ENCODE results near the gene CEP72.
"Not testable (repeated sequence)": the region's sequence is repeated elsewhere in the genome, so short reads cannot be mapped to it uniquely, and the experiment has no call there.

CEP72 gene

DNA sequence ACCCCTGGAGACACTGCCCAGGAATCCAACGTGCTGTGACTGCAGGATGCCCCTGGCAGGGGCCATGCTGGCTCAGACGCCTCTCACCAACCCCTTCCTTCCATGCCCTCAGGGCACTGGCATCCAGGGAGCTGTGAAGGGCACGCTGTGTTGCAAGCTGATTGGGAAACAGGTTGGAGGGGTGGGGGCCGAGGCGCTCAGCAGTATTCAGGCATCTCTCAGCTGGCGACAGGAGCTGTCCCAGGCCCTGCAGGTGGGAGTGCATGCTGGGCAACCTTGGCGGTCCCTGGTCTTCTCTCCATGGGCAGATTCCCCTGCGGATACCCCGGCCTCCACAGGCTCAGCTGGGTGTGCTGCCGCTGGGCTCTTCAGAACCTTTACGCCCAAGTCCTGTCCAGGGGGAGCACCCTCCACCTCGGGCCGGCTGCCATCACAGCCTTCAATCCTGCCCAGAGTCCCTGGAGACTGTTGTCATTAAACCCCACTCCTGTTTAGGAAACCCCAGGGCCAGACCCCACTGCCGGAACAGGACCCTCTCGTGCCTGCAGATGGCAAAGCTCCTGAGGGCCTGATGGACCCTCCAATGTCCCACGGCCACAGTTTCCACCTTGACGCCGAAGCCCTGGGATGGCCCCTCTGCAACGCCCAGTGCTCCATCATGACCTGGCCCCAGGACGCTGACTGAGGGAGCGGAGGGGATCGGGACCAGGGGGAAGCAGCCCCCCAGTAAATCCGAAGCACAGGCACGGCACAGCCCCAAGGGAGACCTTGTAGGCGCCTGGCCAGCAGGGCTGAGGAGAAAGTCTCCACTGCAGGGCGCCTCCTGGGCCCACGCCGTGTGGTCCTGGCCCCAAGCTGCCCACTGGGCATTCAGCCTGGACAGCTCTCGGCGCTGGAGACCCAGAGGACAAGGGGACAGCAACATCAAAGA lies 71.7 kb downstream of the CEP72 start:
- H3K9me3 ChIP-seq (replicated peaks in 1 of 11): no peaks in the 10 kb centered on the region
- H3K4me1 ChIP-seq: peaks cover 0 to 16% (median 10%) of the 10 kb centered on the region in 10 experiments; a peak in 13 of 20 replicates
- no peaks in the 10 kb centered on the region for H3K36me3 ChIP-seq
- 0 out of 22 replicates have a peak, but pooled peaks cover 0 to 4% (median 0%) of the 10 kb centered on the region in 11 experiments for H3K27me3 ChIP-seq
- no peak overlapping the region for H3K27ac ChIP-seq
- peak overlapping the region in 8 of 11 experiments; percentile 19 to 62 (median 45); a peak in 14 of 22 replicates for H3K4me2 ChIP-seq
- H3K4me3 ChIP-seq: no peak overlapping the region
- TF ChIP-seq Cebpa-rat (IDR thresholded peaks at IDR 0.05): no peak
- H4K20me1 ChIP-seq: peaks cover 0 to 24% (median 0%) of the 10 kb centered on the region in 11 experiments; a peak in 6 of 22 replicates
- H3K9ac ChIP-seq: 0 out of 22 replicates have a peak overlapping the region, but pooled peaks of 1 of the 11 experiments have one; percentile 24

DNA sequence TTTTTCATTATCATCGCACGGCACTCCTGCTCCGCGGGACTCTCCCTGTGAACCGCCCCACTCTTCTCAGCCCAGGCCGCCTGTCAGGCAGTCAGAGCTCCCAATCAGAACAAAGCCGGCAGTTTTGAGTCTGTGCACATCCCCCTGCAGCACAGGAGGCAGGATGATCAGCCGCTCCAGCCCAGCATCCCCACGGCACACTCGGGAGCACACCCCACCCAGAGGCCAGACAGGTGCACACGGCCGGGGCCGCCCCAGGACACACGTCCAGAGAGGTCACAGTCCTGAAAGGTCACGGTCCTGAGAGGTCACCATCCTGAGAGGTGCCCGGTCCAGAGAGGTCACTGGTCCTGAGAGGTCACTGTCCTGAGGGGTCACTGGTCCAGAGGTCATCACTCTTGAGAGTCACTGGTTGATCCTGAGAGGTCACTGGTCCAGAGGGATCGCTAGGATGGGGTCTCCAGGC lies 72.6 kb downstream of the CEP72 start:
- no peaks in the 10 kb centered on the region for H3K36me3 ChIP-seq
- no peak overlapping the region for H3K9ac ChIP-seq
- H3K9me3 ChIP-seq (replicated peaks in 1 of 11): no peaks in the 10 kb centered on the region
- peaks cover 0 to 16% (median 10%) of the 10 kb centered on the region in 10 experiments; a peak in 13 of 20 replicates for H3K4me1 ChIP-seq
- H3K27ac ChIP-seq: no peak overlapping the region
- H3K4me3 ChIP-seq: no peak overlapping the region
- TF ChIP-seq Cebpa-rat (IDR thresholded peaks at IDR 0.05): no peak
- H4K20me1 ChIP-seq: peaks cover 0 to 24% (median 0%) of the 10 kb centered on the region in 11 experiments; a peak in 6 of 22 replicates
- H3K4me2 ChIP-seq: peak overlapping the region in 3 of 11 experiments; percentile 43 to 62 (median 47); a peak in 2 of 22 replicates
- 0 out of 22 replicates have a peak, but pooled peaks cover 0 to 4% (median 0%) of the 10 kb centered on the region in 11 experiments for H3K27me3 ChIP-seq

DNA sequence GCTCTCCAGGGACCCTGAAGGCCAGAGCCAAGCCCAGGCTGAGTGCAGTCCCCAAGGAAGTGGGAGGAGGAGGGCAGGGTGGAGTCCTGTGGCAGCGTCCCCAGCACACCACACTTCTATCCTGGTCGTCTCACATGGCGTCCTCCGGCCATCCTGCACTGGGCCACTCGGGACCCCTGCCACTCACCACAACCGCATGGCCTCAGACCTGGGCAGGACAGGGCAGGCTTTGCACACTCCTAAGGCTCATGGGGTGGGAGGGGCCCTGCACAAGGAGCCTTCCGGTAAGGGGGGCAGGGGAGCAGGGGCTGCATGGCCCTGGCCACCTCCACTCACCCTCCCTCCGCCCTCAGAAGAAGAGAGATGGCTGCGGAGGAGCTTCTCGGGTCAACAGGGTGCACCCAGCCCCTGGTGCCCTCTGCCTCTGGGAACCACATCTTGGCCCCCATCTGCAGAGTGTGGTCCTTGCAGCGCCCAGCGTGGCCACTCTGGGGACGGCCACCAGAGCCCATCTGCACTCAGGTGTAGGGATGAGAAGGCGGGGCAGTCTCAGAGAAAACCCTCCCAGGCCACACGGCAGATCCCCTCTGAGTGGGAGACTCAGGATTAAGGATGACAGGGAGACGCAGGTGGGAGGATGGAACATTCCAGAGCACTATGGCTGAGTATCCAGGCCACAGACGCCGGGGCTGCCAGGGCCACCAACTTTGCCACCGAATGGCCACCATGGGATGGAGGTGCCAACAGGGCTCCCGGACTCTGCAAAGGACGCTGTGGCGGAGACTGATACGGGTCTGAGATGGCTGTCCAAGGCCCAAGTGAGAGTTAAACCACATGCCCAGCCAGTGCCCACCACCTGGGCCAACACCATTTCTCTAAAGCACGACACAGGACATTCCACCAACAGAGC lies 73.4 kb downstream of the CEP72 start:
- Histone ChIP-seq H3K9me3 (replicated peaks in 1 of 11) (no peaks in the 10 kb centered on the region), H3K4me2 (no peak overlapping the region), H3K4me3 (no peak overlapping the region), H3K9ac (no peak overlapping the region), H4K20me1 (peaks cover 0 to 24% (median 0%) of the 10 kb centered on the region in 11 experiments; a peak in 6 of 22 replicates), H3K4me1 (peaks cover 0 to 16% (median 10%) of the 10 kb centered on the region in 10 experiments; a peak in 13 of 20 replicates), H3K36me3 (no peaks in the 10 kb centered on the region), H3K27ac (no peak overlapping the region), H3K27me3 (0 out of 22 replicates have a peak, but pooled peaks cover 0 to 4% (median 0%) of the 10 kb centered on the region in 11 experiments)
- no peak for TF ChIP-seq Cebpa-rat (IDR thresholded peaks at IDR 0.05)

DNA sequence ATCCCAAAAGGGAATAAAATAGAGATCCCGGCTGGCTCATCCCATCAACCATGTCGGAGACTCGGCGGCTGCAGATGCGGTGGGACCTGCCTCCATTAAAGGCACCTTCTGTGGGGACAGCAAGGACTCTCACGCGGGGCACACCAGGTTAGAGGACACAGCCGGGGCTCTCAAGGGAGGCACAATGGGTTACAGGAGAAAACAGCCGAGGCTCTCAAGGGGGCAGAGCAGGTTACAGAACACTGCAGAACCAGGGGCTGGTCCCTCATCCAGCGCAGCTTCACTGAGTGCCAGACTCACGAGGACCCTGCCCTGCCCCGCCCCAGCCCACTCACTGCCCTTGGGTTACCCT lies 74.0 kb downstream of the CEP72 start:
- H3K4me3 ChIP-seq; H3K9ac ChIP-seq; H3K27me3 ChIP-seq; H3K36me3 ChIP-seq; H3K27ac ChIP-seq; H3K4me2 ChIP-seq; H3K9me3 ChIP-seq (replicated peaks in 1 of 11): not testable (repeated sequence)
- Histone ChIP-seq H3K4me1 (peaks cover 0 to 16% (median 10%) of the 10 kb centered on the region in 10 experiments; a peak in 13 of 20 replicates), H4K20me1 (peaks cover 0 to 24% (median 0%) of the 10 kb centered on the region in 11 experiments; a peak in 6 of 22 replicates)

DNA sequence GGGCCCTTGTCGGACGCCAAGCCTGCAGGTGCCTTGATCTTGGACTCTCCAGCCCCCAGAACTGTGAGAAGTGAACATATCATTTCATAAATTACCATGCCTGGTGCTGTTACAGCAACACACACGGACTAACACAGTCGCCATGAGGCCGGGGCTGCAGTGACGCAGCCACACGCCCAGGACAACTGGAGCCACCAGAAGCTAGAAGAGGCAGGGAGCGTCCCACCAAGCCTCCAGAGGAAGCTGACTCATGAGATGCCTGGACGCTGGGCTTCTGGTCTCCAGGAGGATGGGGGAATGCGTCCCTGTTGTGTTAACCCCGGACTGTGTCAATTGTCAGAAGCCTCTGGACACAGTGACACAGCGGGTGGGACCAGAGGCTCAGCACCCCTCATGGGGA lies 74.8 kb downstream of the CEP72 start:
- H3K4me3 ChIP-seq; H3K4me2 ChIP-seq; H3K36me3 ChIP-seq; H3K9me3 ChIP-seq (replicated peaks in 1 of 11); H3K27ac ChIP-seq; H3K27me3 ChIP-seq; H3K9ac ChIP-seq: not testable (repeated sequence)
- Histone ChIP-seq H4K20me1 (peaks cover 0 to 24% (median 0%) of the 10 kb centered on the region in 11 experiments; a peak in 6 of 22 replicates), H3K4me1 (peaks cover 0 to 16% (median 10%) of the 10 kb centered on the region in 10 experiments; a peak in 13 of 20 replicates)

DNA sequence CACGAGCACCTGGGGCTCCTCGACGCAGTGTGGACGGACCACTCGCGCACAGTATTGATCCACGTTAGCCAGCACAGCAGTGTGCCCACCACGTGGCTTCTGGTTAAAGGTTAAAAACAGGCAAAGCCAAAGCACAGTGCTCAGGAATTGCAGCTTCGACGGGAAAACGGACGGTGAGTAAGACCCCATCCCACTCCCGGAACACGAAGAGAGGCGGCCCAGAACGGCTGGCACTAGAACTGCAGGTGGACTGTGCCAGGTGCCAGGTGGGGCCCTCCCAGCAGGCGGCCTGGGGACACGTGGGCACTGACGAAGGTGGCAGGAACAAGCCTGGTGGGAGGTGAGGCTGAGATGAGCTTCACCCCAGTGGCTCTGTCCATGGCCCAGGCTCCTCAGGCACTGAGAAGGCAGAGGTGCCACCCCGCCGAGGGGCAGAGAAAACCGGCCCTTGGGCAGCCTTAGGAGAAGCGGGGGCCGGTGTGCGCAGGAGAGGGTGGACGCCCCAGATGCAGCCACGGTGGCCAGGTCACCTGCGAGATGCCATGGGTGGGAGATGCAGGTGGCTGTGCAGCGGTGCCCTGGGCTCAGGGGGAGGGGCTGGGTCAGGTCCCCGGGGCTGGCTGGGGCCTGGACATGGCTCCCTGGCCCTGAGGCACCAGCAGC lies 76.3 kb downstream of the CEP72 start:
- Histone ChIP-seq H3K27me3 (peaks cover 13 to 23% (median 16%) of the 10 kb centered on the region in 11 experiments), H4K20me1 (peaks cover 0 to 22% (median 0%) of the 10 kb centered on the region in 11 experiments; a peak in 5 of 22 replicates), H3K4me1 (peaks cover 0 to 20% (median 11%) of the 10 kb centered on the region in 10 experiments; a peak in 13 of 20 replicates)
- not testable (repeated sequence) for H3K9ac ChIP-seq; H3K36me3 ChIP-seq; H3K4me2 ChIP-seq; H3K27ac ChIP-seq; H3K4me3 ChIP-seq; H3K9me3 ChIP-seq (replicated peaks in 1 of 11)

DNA sequence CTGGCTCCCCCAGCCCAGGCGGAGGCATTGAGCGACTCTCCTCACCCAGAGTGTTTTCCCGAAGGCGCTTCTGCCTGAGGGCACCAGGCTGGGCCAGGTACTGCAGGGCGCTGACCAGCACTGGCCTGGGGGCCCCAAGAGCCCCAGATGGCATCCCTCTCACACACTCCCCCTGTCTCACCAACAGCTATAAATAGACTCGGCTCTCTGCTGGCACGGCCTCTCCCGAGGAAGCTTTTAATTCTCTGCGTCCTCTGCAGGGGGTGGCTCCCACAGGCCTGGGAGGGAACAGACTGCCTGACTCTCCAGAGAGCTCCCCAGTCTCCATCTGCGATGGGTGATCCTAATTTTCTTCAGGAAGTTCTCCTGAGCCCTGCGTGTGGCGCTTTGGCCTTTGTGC lies 78.2 kb downstream of the CEP72 start:
- H3K4me3 ChIP-seq; H3K4me1 ChIP-seq; H3K9ac ChIP-seq; H3K9me3 ChIP-seq (replicated peaks in 1 of 11); H3K27ac ChIP-seq; H3K36me3 ChIP-seq; H3K4me2 ChIP-seq; H4K20me1 ChIP-seq: not testable (repeated sequence)
- peaks cover 14 to 25% (median 19%) of the 10 kb centered on the region in 11 experiments for H3K27me3 ChIP-seq

DNA sequence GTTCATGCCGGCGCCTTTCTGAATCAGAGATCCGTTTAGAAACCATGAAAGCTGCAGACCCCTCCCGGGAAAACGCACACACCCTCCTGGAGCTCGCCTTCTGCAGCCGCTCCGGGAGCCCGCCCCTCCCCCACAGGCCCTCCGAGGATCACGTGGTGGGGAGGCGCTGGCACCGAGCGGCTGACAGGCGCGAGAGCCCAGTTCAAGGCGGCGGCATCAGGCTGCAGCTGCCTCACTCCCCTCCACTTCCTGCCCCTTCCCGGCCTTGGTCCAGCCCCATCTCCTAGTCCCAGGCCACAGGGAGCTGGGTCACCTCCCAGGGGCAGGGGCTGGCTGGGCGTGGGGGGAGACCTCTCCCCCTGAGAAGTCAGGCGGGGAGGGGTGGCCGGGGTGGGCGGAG lies 78.9 kb downstream of the CEP72 start:
- not testable (repeated sequence) for H3K4me2 ChIP-seq; H3K36me3 ChIP-seq; H3K9me3 ChIP-seq (replicated peaks in 1 of 11); H3K4me3 ChIP-seq; H3K9ac ChIP-seq; H3K27ac ChIP-seq; H3K4me1 ChIP-seq; H4K20me1 ChIP-seq
- peaks cover 14 to 25% (median 19%) of the 10 kb centered on the region in 11 experiments for H3K27me3 ChIP-seq

Measured in BLaER1 treated with 17β-estradiol and CSF1 and Interleukin-3, amounts not matched to agents 10 nM and 100 nM (cell line).